Measurements from ENCODE around the gene CNDP1. TPM values are rescaled to one million over a fixed set of nuclear protein-coding genes. Genes with fewer than 3 reads are reported as not detected.

CNDP1 gene
- polyA plus RNA-seq, 1 of the 3 experiments (the other 2 are of a cell fraction) = not detected

GRCh38 chr18:74597662-74598349 is 63.5 kb downstream of the CNDP1 start, which contains the start of gene ZNF407:
Gene ZNF407, plus strand, starts transcription at chr18:74597870. Its CDS starts 33,150 bp downstream, at chr18:74631020.
- no peaks in the 10 kb centered on the region for H3K9me2 ChIP-seq
- ChIA-PET POLR2A (interaction anchor here (1.0 kb wide), 1 partner anchor 527 kb away, joined by 3 read pairs; no protein-coding TSS in a partner anchor), CTCF (interaction anchor here (0.6 to 1.2 kb wide), 4 partner anchors 21 to 606 kb away, joined by 3 to 4 read pairs (median 3); no protein-coding TSS in a partner anchor)
- peak within 1 kb of the TSS; percentile 84 for H2AFZ ChIP-seq (ENCODE audit: low read depth)
- H4K20me1 ChIP-seq (ENCODE audit: insufficient read depth) = no peaks in the 10 kb centered on the region
- no peaks in the 10 kb centered on the region for H3K27me3 ChIP-seq (ENCODE audit: insufficient read depth)
- peaks cover 71% of the 10 kb centered on the region for H3K79me2 ChIP-seq (ENCODE audit: insufficient read depth)
- H3K9me3 ChIP-seq = no peaks in the 10 kb centered on the region
- peak within 1 kb of the TSS; percentile 100 for H3K4me2 ChIP-seq
- peaks cover 8 to 14% of the 10 kb centered on the region in 2 experiments; a peak in 3 of 4 replicates for H3K4me1 ChIP-seq (ENCODE audit: control insufficient read depth in 1 of 2, insufficient read depth in 2 of 2, low read depth in 1 of 2, low read length in 1 of 2)
- peak within 1 kb of the TSS; percentile 93 for H3K9ac ChIP-seq
- H3K27ac ChIP-seq (ENCODE audit: low read depth in 2 of 2, low read length in 1 of 2) = peak within 1 kb of the TSS; percentile 94 to 97
- peak; percentile 93 for DNase-seq
- peaks cover 21 to 30% of the 10 kb centered on the region in 2 experiments for H3K36me3 ChIP-seq (replicated peaks in 1 of 2; ENCODE audit: control insufficient read depth in 1 of 2, insufficient read depth in 2 of 2, low read length in 1 of 2)
- H3F3A ChIP-seq (replicated peaks; ENCODE audit: insufficient read depth) = peaks cover 5% of the 10 kb centered on the region
- WGBS (ENCODE audit: low lambda C conversion rate) = 2% methylated on average over 25 of the region's 64 CpGs
- peak within 1 kb of the TSS; percentile 83 to 89 for H3K4me3 ChIP-seq (ENCODE audit: low read depth in 2 of 2, low read length in 1 of 2)
- TF ChIP-seq CHD2 (IDR thresholded peaks at IDR 0.05; ENCODE audit: low read length, partially characterized antibody) (no peak), JUND (IDR thresholded peaks at IDR 0.05) (no peak), EP300 (IDR thresholded peaks at IDR 0.05; ENCODE audit: borderline replicate concordance in 1 of 2, low read depth in 1 of 2, low read length in 1 of 2) (no peak), TCF12 (IDR thresholded peaks at IDR 0.05) (no peak), YY1 (IDR thresholded peaks at IDR 0.05; ENCODE audit: low read depth) (no peak), SIN3A (IDR thresholded peaks at IDR 0.05; ENCODE audit: borderline replicate concordance, low read depth, low read length) (no peak), RFX5 (IDR thresholded peaks at IDR 0.05; ENCODE audit: low read length) (no peak), MEF2A (IDR thresholded peaks at IDR 0.05; ENCODE audit: borderline replicate concordance, low read depth) (no peak), MXI1 (IDR thresholded peaks at IDR 0.05; ENCODE audit: low read depth, low read length) (no peak), NRF1 (IDR thresholded peaks at IDR 0.05; ENCODE audit: low read depth, low read length) (no peak), GABPA (IDR thresholded peaks at IDR 0.05; ENCODE audit: low read depth) (peak; percentile 94), EZH2phosphoT487 (IDR thresholded peaks at IDR 0.05; ENCODE audit: borderline replicate concordance, low read depth) (no peak), RXRA (IDR thresholded peaks at IDR 0.05; ENCODE audit: borderline replicate concordance, low read depth) (no peak), USF2 (IDR thresholded peaks at IDR 0.05; ENCODE audit: borderline replicate concordance, low read depth, low read length) (no peak), CTCF (IDR thresholded peaks at IDR 0.05) (no peak), REST (IDR thresholded peaks at IDR 0.05; ENCODE audit: low read depth, low read length) (no peak; the same call in 1 of the 2 replicates), FOSL2 (IDR thresholded peaks at IDR 0.05; ENCODE audit: borderline replicate concordance, low read depth) (no peak), IRF3 (IDR thresholded peaks at IDR 0.05; ENCODE audit: low read depth, low read length) (no peak), GATA2 (CRISPR knock-in tag; IDR thresholded peaks at IDR 0.05) (no peak), TAF1 (IDR thresholded peaks at IDR 0.05; ENCODE audit: borderline replicate concordance, low read depth, low read length) (peak; percentile 67), RAD21 (IDR thresholded peaks at IDR 0.05; ENCODE audit: low read length) (no peak), SMC3 (IDR thresholded peaks at IDR 0.05; ENCODE audit: low read depth, low read length) (no peak), NFIC (IDR thresholded peaks at IDR 0.05; ENCODE audit: borderline replicate concordance) (no peak), ELF1 (IDR thresholded peaks at IDR 0.05) (peak; percentile 80), FOXJ3 (CRISPR knock-in tag; IDR thresholded peaks at IDR 0.05) (no peak), MAX (IDR thresholded peaks at IDR 0.05; ENCODE audit: low read depth) (peak; percentile 61), TEAD4 (IDR thresholded peaks at IDR 0.05; ENCODE audit: borderline replicate concordance, insufficient read depth) (no peak)
